ENCODE measurements around the gene THAP5. TPM values are rescaled to one million over a fixed set of nuclear protein-coding genes. Genes with fewer than 3 reads are reported as not detected.

Gene THAP5
- polyA plus RNA-seq, 2 of the 4 experiments (the other 2 are of a cell fraction) = 20.5 to 27.4 TPM

GRCh38 chr7:108604307-108605077, 35.0 kb upstream of the THAP5 start:
- H3K4me3 ChIP-seq = no peak overlapping the region
- ChIA-PET POLR2A (no interaction called here), CTCF (no interaction called here)
- H3K27ac ChIP-seq = no peak overlapping the region
- no peak overlapping the region for H3K4me2 ChIP-seq
- FAIRE-seq = no peak
- H3K9me3 ChIP-seq = no peaks in the 10 kb centered on the region
- WGBS (ENCODE audit: missing lambda C conversion rate) = 60% methylated on average over 11 of the region's 11 CpGs
- H3K4me1 ChIP-seq = no peaks in the 10 kb centered on the region
- TF ChIP-seq HOXB5 (CRISPR knock-in tag; IDR thresholded peaks at IDR 0.05) (no peak), ZC3H11A (IDR thresholded peaks at IDR 0.05) (no peak), MAX (IDR thresholded peaks at IDR 0.05) (no peak)
- no peak for ATAC-seq
- no peak for DNase-seq (ENCODE audit: low read depth in 1 of 2, low spot score in 1 of 2)

- Histone ChIP-seq H3K4me1 (no peaks in the 10 kb centered on the region), H3K4me3 (no peak overlapping the region), H3K9me3 (no peaks in the 10 kb centered on the region), H3K4me2 (no peak overlapping the region), H3K27ac (no peak overlapping the region)
- TF ChIP-seq BCL3 (IDR thresholded peaks at IDR 0.05) (no peak), CBX2 (IDR thresholded peaks at IDR 0.05; ENCODE audit: borderline replicate concordance, low read depth) (no peak), CHD4 (IDR thresholded peaks at IDR 0.05; ENCODE audit: borderline replicate concordance) (no peak), CTCF (IDR thresholded peaks at IDR 0.05) (no peak), RFX5 (IDR thresholded peaks at IDR 0.05) (no peak), NPAS2 (CRISPR knock-in tag; IDR thresholded peaks at IDR 0.05; ENCODE audit: borderline replicate concordance) (no peak), ELK1 (IDR thresholded peaks at IDR 0.05; ENCODE audit: low read depth, low read length) (no peak), FOSL2 (IDR thresholded peaks at IDR 0.05) (no peak), FOSL2 (CRISPR knock-in tag; IDR thresholded peaks at IDR 0.05) (no peak), HEYL (CRISPR knock-in tag; IDR thresholded peaks at IDR 0.05) (no peak), MAFK (IDR thresholded peaks at IDR 0.05; ENCODE audit: partially characterized antibody) (no peak), HDAC2 (IDR thresholded peaks at IDR 0.05) (no peak), EHMT2 (IDR thresholded peaks at IDR 0.05; ENCODE audit: low read depth) (no peak), USF2 (IDR thresholded peaks at IDR 0.05) (no peak), ATOH8 (CRISPR knock-in tag; IDR thresholded peaks at IDR 0.05; ENCODE audit: low read depth) (no peak), GATA3 (IDR thresholded peaks at IDR 0.05; ENCODE audit: borderline replicate concordance) (no peak)
- DNase-seq (ENCODE audit: low read depth in 1 of 2, low spot score in 1 of 2) = no peak
- CTCF ChIA-PET = no interaction called here
- POLR2A ChIA-PET = no interaction called here
- ATAC-seq = no peak
- 51% methylated on average over 8 of the region's 8 CpGs for WGBS (ENCODE audit: missing lambda C conversion rate)
- FAIRE-seq = no peak
Measured at GRCh38 chr7:108603656-108604306, 34.3 kb upstream of the THAP5 start.
